Activated CD4-positive, alpha-beta T cell treated with anti-CD3 and anti-CD28 coated beads, Interleukin-2, amount 10 ng/mL, durations not matched to agents 7 days and 5 days (primary cell): ENCODE data around the gene ARHGAP25. TPM values are rescaled to one million over a fixed set of nuclear protein-coding genes. Genes with fewer than 3 reads are reported as not detected.

ENCODE experiments used
- CTCF ChIA-PET: fragments of 350-600 bp; sonication (Branson Sonifier 250); formaldehyde crosslinking; loops from one replicate; lab custom pipeline; 2021; ENCODE audit warnings: antibody characterized with exemption; lab: Charles Lee
- POLR2A ChIA-PET: fragments of 350-600 bp; sonication (Branson Sonifier 250); formaldehyde crosslinking; loops from one replicate; lab custom pipeline; 2021; ENCODE audit warnings: antibody characterized with exemption; lab: Charles Lee
- DNase-seq: peaks from one replicate; pipeline ENCODE4 v3.0.0-alpha.2; 2020
- H3K27ac Mint-ChIP-seq: one replicate; pipeline ENCODE4 v1.8.0; 2021; ENCODE audit warnings: mild to moderate bottlenecking, moderate library complexity, mixed read lengths
- H3K27me3 Mint-ChIP-seq: one replicate; pipeline ENCODE4 v1.8.0; 2021; ENCODE audit warnings: mixed read lengths
- H3K36me3 Mint-ChIP-seq: one replicate; pipeline ENCODE4 v1.8.0; 2021; ENCODE audit warnings: low read depth, mixed read lengths
- H3K4me1 Mint-ChIP-seq: one replicate; pipeline ENCODE4 v1.8.0; 2021; ENCODE audit warnings: mixed read lengths
- H3K4me3 Mint-ChIP-seq: one replicate; pipeline ENCODE4 v1.8.0; 2021; ENCODE audit warnings: mild to moderate bottlenecking, moderate library complexity, mixed read lengths
- H3K9me3 Mint-ChIP-seq: one replicate; pipeline ENCODE4 v1.8.0; 2021; ENCODE audit warnings: mixed read lengths
- total RNA-seq, 2 experiments: library from RNA; stranded (reverse); gene quantifications; one replicate each; pipeline ENCODE4 v1.2.3, GENCODE V29; 2021

ARHGAP25 gene
- 10 to 100 TPM; 94.9 to 97.8 TPM for total RNA-seq

DNA sequence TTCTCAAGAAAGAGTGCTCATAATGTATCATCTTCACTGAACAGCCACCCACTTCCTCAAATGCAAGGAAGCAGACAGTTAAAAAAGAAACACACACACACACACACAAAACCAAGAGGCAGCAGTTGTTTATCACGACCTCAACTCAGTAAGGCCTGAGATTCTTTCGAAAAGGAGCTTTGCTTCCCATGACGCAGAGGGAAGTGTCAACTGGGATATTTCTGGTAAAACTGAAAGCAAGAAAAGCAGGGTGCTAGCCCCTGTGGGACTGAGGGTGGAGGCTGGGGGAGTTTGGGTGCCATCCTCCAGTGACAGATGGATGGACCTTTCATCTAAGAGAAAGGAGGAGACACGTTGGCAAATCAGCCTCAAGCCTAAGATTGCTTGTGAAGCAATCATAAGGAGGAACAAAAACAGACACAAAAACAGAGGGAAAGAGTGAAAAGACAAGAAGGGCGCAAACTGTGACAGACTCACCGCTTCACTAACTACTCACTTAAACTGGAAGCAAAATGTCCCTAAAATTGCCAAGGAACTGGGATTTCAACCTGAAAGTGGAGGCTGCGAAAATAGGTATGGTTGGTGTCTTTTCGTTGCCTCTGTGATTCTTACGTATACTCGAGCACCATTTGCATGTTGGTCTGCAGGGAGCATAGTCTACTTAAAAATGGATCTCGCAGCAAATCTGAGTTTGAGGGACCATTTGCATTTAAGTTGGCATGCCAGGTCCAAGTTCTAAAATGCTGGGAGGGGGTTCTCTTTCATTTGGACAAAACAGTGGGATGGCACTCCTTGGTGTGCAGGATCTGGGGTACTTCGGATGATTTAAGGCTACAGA lies at the start of gene ARHGAP25:
Gene ARHGAP25 (plus strand): TSS at position 124 of the 838 bp plus-strand sequence. CDS start 389 bp downstream, at position 513.
- Mint-ChIP-seq H3K4me3 (no peak within 1 kb of the TSS), H3K4me1 (peaks cover 38% of the 10 kb centered on the region), H3K9me3 (no peaks in the 10 kb centered on the region), H3K27me3 (no peaks in the 10 kb centered on the region), H3K27ac (no peak within 1 kb of the TSS), H3K36me3 (peaks cover 41% of the 10 kb centered on the region)
- POLR2A ChIA-PET = interaction anchor here (0.6 kb wide), 1 partner anchor 13 kb away, joined by 3 read pairs; no protein-coding TSS in a partner anchor
- CTCF ChIA-PET = interaction anchor here (0.6 to 4.7 kb wide), 9 partner anchors 9 to 282 kb away, joined by 3 to 27 read pairs (median 6); no protein-coding TSS in a partner anchor
- peak; percentile 71 for DNase-seq

DNA sequence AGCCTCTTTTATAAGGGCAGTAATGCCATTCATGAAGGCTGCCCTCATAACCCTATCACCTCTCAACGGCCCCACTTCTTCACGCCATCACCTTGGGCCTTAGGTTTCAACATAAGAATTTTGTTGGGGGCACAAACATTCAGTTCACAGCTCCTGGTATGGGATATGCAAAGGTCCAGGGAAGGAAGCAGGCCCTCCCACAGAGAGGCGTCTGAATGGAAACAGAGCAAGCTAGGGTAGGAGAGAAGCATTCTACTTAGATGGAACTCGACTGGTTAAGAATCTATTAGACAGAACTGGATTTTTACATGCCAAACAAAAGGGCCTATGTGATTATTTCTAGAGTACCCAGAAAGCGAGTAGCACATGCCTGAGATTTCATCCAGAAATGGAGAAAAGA lies 48.4 kb upstream of the ARHGAP25 start:
- H3K4me1 Mint-ChIP-seq = peaks cover 22% of the 10 kb centered on the region
- peaks cover 3% of the 10 kb centered on the region for H3K9me3 Mint-ChIP-seq
- no peak overlapping the region for H3K4me3 Mint-ChIP-seq
- H3K27ac Mint-ChIP-seq = no peak overlapping the region
- H3K36me3 Mint-ChIP-seq = peaks cover 5% of the 10 kb centered on the region
- ChIA-PET POLR2A (no interaction called here), CTCF (no interaction called here)
- peaks cover 9% of the 10 kb centered on the region for H3K27me3 Mint-ChIP-seq
- DNase-seq = no peak

DNA sequence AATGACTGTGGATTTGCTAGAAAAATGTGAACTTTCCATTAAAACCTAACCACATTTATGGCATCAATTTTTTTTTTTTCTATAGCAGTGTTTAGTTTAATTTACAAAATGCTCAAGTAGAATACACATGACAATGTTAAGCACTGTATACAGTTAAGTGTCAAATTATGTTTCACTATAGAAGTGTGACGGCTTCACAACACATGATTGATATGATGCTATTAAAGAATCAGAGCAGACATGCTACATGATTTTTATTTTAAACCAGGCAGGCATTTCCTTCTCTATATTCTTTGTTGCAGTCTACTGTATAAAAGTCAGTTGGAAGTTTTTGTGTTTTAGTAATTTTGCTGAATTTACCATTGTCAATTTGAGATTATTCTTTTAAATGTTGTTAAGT lies 47.6 kb upstream of the ARHGAP25 start:
- Mint-ChIP-seq H3K4me3 (no peak overlapping the region), H3K27me3 (peaks cover 6% of the 10 kb centered on the region), H3K27ac (no peak overlapping the region), H3K4me1 (peaks cover 22% of the 10 kb centered on the region), H3K36me3 (peaks cover 8% of the 10 kb centered on the region), H3K9me3 (peaks cover 3% of the 10 kb centered on the region)
- DNase-seq = no peak
- CTCF ChIA-PET = no interaction called here
- POLR2A ChIA-PET = no interaction called here

DNA sequence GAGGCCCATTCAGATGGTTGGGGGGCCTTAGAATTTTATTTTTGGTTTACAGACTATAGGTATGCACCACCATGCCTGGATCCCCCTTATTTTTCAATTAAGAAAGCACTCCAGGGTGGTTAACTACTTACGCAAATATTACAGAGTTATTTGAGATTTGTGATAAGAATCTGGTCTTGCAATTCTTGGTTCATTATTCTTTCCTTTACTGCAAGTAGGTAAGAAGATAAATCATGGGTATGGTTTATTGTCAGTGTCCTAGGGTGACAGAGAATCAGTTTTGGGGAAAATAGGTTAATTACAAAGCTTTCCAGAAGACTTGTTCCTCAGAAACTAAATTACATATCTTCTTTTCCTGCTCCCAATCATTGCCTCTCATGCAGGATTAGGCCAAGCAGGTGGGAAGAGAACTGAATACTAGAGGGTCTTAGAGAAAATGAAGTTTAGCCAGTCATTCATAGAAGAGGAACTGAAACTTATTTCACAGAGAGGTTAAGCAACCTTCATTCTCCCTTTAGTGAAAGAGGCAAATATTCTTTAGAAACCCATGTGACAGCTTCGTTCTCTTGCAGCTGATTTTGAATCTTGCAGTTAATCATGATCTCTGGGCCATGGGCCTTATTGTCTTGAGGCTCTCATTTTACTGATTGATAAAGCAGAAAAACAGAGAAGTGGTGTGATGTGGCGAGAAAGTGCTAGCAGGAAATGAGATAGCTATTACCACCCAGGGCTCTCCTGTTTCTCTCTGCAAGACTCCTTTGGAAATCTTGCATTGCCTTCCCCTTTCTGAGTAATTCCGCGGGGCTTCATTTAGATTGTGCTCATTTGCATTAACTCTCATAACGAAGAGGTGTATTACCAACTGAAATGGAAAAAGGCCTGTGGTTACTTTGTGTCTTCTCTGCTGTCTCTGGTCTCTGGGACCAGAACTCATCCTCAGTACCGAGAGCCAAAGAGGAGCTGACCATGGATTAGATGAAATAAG lies 44.8 kb upstream of the ARHGAP25 start:
- Mint-ChIP-seq H3K9me3 (peaks cover 3% of the 10 kb centered on the region), H3K36me3 (peaks cover 9% of the 10 kb centered on the region), H3K4me1 (peaks cover 22% of the 10 kb centered on the region), H3K4me3 (no peak overlapping the region), H3K27ac (peak overlapping the region; percentile 11), H3K27me3 (peaks cover 2% of the 10 kb centered on the region)
- ChIA-PET POLR2A (interaction anchor here (0.7 kb wide), 1 partner anchor 363 kb away, joined by 3 read pairs; no protein-coding TSS in a partner anchor), CTCF (interaction anchor here (1.4 to 3.4 kb wide), 3 partner anchors 11 to 19 kb away, joined by 4 to 12 read pairs (median 5); no protein-coding TSS in a partner anchor)
- DNase-seq = peak; percentile 9

- H3K27me3 Mint-ChIP-seq = peaks cover 2% of the 10 kb centered on the region
- peaks cover 5% of the 10 kb centered on the region for H3K9me3 Mint-ChIP-seq
- no peak overlapping the region for H3K4me3 Mint-ChIP-seq
- POLR2A ChIA-PET = no interaction called here
- peaks cover 9% of the 10 kb centered on the region for H3K36me3 Mint-ChIP-seq
- no peak overlapping the region for H3K27ac Mint-ChIP-seq
- H3K4me1 Mint-ChIP-seq = peaks cover 22% of the 10 kb centered on the region
- DNase-seq = no peak
- CTCF ChIA-PET = interaction anchor here (1.4 to 3.4 kb wide), 4 partner anchors 10 to 19 kb away, joined by 4 to 12 read pairs (median 5); no protein-coding TSS in a partner anchor
These were observed 43.8 kb upstream of the ARHGAP25 start for GRCh38 chr2:68690851-68691250.

DNA sequence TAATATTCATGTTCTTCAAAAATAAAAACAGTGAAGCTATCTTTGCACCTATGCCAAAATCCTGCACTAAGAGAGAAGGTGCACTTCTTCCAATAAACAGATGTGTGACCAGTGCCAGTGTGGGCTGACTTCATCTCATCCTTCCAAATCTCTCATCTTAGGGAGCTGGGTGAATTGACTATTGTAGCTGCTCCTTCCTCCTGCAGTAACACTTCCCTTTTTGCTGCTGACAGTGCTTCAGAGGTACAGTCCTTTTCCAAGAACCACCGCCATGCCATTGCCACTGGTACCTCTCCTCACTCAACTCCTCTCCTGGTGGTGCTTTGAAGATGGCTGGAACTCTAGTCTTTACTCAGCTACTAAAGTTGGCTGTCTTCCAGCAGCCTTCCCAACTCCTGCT lies 42.1 kb upstream of the ARHGAP25 start:
- peaks cover 2% of the 10 kb centered on the region for H3K27me3 Mint-ChIP-seq
- ChIA-PET CTCF (interaction anchor here (0.6 to 3.4 kb wide), 3 partner anchors 9 to 636 kb away, joined by 4 to 12 read pairs (median 5); no protein-coding TSS in a partner anchor), POLR2A (no interaction called here)
- no peak overlapping the region for H3K27ac Mint-ChIP-seq
- H3K9me3 Mint-ChIP-seq = peaks cover 8% of the 10 kb centered on the region
- peaks cover 12% of the 10 kb centered on the region for H3K36me3 Mint-ChIP-seq
- H3K4me3 Mint-ChIP-seq = no peak overlapping the region
- no peak for DNase-seq
- peaks cover 22% of the 10 kb centered on the region for H3K4me1 Mint-ChIP-seq

GRCh38 chr2:68693951-68694350 lies 40.7 kb upstream of the ARHGAP25 start:
- H3K4me1 Mint-ChIP-seq = peaks cover 19% of the 10 kb centered on the region
- no peak for DNase-seq

DNA sequence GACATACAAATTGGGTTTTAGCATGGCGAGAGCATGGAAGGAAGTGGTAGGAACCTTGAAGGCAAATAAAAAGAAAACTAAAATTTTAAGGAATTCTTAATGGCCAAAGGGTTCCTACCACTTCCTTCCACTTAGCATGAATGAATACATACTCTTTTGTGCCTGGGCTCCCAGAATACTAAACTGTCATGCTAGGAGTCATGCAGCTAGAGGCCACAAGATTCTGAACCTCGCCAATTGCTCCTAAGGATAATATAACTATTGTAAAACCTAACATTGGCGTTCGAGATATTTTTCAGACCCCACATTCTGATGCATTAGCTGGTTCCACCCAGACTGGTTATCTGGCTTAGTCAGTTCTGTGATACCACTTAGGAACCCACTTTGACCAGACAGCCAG lies 38.6 kb upstream of the ARHGAP25 start:
- Mint-ChIP-seq H3K4me1 (peaks cover 2% of the 10 kb centered on the region), H3K27me3 (peaks cover 2% of the 10 kb centered on the region), H3K27ac (no peak overlapping the region), H3K4me3 (no peak overlapping the region), H3K36me3 (peaks cover 23% of the 10 kb centered on the region), H3K9me3 (peaks cover 19% of the 10 kb centered on the region)
- POLR2A ChIA-PET = no interaction called here
- DNase-seq = no peak
- CTCF ChIA-PET = no interaction called here

More at GRCh38 chr2:68693951-68694350, 40.7 kb upstream of the ARHGAP25 start:
- Mint-ChIP-seq H3K36me3 (peaks cover 15% of the 10 kb centered on the region), H3K27ac (no peak overlapping the region), H3K9me3 (peaks cover 8% of the 10 kb centered on the region), H3K4me3 (no peak overlapping the region), H3K27me3 (peaks cover 2% of the 10 kb centered on the region)
- CTCF ChIA-PET = interaction anchor here (1.1 kb wide), 1 partner anchor 15 kb away, joined by 3 read pairs; no protein-coding TSS in a partner anchor
- POLR2A ChIA-PET = no interaction called here

DNA sequence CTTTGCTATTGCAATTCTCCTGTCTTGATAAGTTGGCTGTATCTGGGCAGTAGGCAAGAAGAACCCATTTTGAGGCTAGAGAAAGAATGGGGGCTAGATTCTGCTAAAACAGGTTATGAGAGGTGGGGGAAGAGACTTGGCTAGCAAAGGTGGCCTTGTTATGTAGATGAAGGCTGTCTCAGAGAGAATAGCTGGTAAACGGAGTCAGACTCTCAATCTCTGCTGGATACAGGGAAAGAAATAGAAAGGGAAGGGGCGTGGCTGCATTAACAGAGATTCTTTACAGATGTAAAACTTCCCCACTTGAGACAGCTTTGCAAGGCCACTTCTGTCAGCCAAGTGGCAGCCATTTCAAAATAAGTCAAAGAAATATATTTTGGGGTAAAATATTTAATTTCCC lies 38.1 kb upstream of the ARHGAP25 start:
- no peak overlapping the region for H3K4me3 Mint-ChIP-seq
- ChIA-PET POLR2A (no interaction called here), CTCF (no interaction called here)
- no peak for DNase-seq
- peaks cover 2% of the 10 kb centered on the region for H3K27me3 Mint-ChIP-seq
- peaks cover 2% of the 10 kb centered on the region for H3K4me1 Mint-ChIP-seq
- H3K27ac Mint-ChIP-seq = no peak overlapping the region
- H3K36me3 Mint-ChIP-seq = peaks cover 23% of the 10 kb centered on the region
- H3K9me3 Mint-ChIP-seq = peaks cover 19% of the 10 kb centered on the region

- Mint-ChIP-seq H3K36me3 (peaks cover 18% of the 10 kb centered on the region), H3K4me1 (peaks cover 10% of the 10 kb centered on the region), H3K27ac (no peak overlapping the region), H3K27me3 (no peaks in the 10 kb centered on the region), H3K9me3 (peaks cover 19% of the 10 kb centered on the region), H3K4me3 (no peak overlapping the region)
- DNase-seq = no peak
- ChIA-PET POLR2A (no interaction called here), CTCF (no interaction called here)
These were observed 35.8 kb upstream of the ARHGAP25 start for GRCh38 chr2:68698567-68699377.

DNA sequence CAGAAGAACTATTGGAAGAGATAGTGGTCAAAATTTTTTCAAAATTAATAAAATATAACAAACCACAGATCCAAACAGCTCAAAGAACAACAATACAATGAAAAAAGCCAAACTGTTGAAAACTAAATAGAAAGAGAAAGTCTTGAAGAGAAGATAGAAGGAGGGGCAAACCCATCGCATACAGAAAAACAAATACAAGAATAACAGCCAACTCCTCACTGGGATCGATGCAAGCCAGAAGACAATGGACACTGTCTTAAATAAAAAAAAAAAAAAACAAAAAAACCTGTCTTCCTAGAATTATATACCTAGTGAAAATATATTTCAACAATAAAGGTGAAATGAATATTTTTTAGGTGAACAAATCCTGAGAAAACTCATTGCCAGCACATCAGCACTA lies 34.1 kb upstream of the ARHGAP25 start:
- POLR2A ChIA-PET = no interaction called here
- CTCF ChIA-PET = interaction anchor here (0.5 to 3.0 kb wide), 3 partner anchors 9 to 261 kb away, joined by 3 to 12 read pairs (median 4); no protein-coding TSS in a partner anchor
- Mint-ChIP-seq H3K9me3 (peaks cover 19% of the 10 kb centered on the region), H3K4me3 (no peak overlapping the region), H3K27ac (no peak overlapping the region), H3K4me1 (peaks cover 10% of the 10 kb centered on the region), H3K27me3 (no peaks in the 10 kb centered on the region), H3K36me3 (peaks cover 18% of the 10 kb centered on the region)
- DNase-seq = no peak
